ENCODE results near the gene DLGAP1. TPM values are rescaled to one million over a fixed set of nuclear protein-coding genes. Genes with fewer than 3 reads are reported as not detected.

Gene DLGAP1
- total and polyA plus RNA-seq, 3 donors from 2014 or later: 18.6 to 93.8 (median 69.1) TPM

- intact Hi-C loops (cut with DNase I; ENCODE audit: low total_unique reads): no loop called here
Measured at GRCh38 chr18:3612315-3612714, 842.8 kb downstream of the DLGAP1 start.

GRCh38 chr18:3611313-3612090 is 843.6 kb downstream of the DLGAP1 start:
- Histone ChIP-seq H3K9me3 (no peaks in the 10 kb centered on the region), H3K4me3 (no peak overlapping the region), H3K27me3 (no peaks in the 10 kb centered on the region), H3K36me3 (ENCODE audit: low read depth, missing control alignments) (no peaks in the 10 kb centered on the region), H3K27ac (no peak overlapping the region), H3K4me1 (peaks cover 4% of the 10 kb centered on the region)
- WGBS, 2 donors: 64 to 74% methylated on average over 15 of the region's 15 CpGs
- DNase-seq: no peak
- TF ChIP-seq CTCF (IDR thresholded peaks at IDR 0.05) (no peak), POLR2A (IDR thresholded peaks at IDR 0.05) (no peak)
- intact Hi-C loops (cut with DNase I; ENCODE audit: low total_unique reads): no loop called here

More at GRCh38 chr18:3612315-3612714, 842.8 kb downstream of the DLGAP1 start:
- no peaks in the 10 kb centered on the region for H3K9me3 ChIP-seq
- H3K27ac ChIP-seq: no peak overlapping the region
- no peaks in the 10 kb centered on the region for H3K27me3 ChIP-seq
- H3K4me3 ChIP-seq: no peak overlapping the region
- TF ChIP-seq POLR2A (IDR thresholded peaks at IDR 0.05) (no peak), CTCF (IDR thresholded peaks at IDR 0.05) (no peak)
- DNase-seq: no peak
- peaks cover 4% of the 10 kb centered on the region for H3K4me1 ChIP-seq
- WGBS, 2 donors: 72 to 85% methylated on average over 5 of the region's 5 CpGs
- no peaks in the 10 kb centered on the region for H3K36me3 ChIP-seq (ENCODE audit: low read depth, missing control alignments)

- 95 to 97% methylated on average over 6 of the region's 6 CpGs for WGBS, 2 donors
- H3K27ac ChIP-seq: no peak overlapping the region
- TF ChIP-seq POLR2A (IDR thresholded peaks at IDR 0.05): no peak
- TF ChIP-seq CTCF (IDR thresholded peaks at IDR 0.05): no peak
- no peaks in the 10 kb centered on the region for H3K36me3 ChIP-seq (ENCODE audit: low read depth, missing control alignments)
- H3K4me1 ChIP-seq: peaks cover 9% of the 10 kb centered on the region
- H3K27me3 ChIP-seq: no peaks in the 10 kb centered on the region
- intact Hi-C loops (cut with DNase I; ENCODE audit: low total_unique reads): no loop called here
- no peak for DNase-seq
- H3K4me3 ChIP-seq: no peak overlapping the region
- no peaks in the 10 kb centered on the region for H3K9me3 ChIP-seq
Measured at GRCh38 chr18:3610813-3611212, 844.3 kb downstream of the DLGAP1 start.

GRCh38 chr18:3610188-3610708 is 844.9 kb downstream of the DLGAP1 start:
- Histone ChIP-seq H3K4me1 (peaks cover 15% of the 10 kb centered on the region), H3K9me3 (no peaks in the 10 kb centered on the region), H3K36me3 (ENCODE audit: low read depth, missing control alignments) (no peaks in the 10 kb centered on the region), H3K27me3 (no peaks in the 10 kb centered on the region), H3K27ac (no peak overlapping the region), H3K4me3 (no peak overlapping the region)
- DNase-seq: no peak
- 91 to 94% methylated on average over 2 of the region's 2 CpGs for WGBS, 2 donors
- TF ChIP-seq POLR2A (IDR thresholded peaks at IDR 0.05) (no peak), CTCF (IDR thresholded peaks at IDR 0.05) (no peak)
- intact Hi-C loops (cut with DNase I; ENCODE audit: low total_unique reads): no loop called here

All from testis (tissue), 3 donors.